ENCODE results near the gene CAMK4. TPM values are rescaled to one million over a fixed set of nuclear protein-coding genes. Genes with fewer than 3 reads are reported as not detected.

CAMK4 gene
- total and polyA plus RNA-seq, 2 experiments from 2014 or later, result 4.2 to 7.3 TPM

GRCh38 chr5:111194925-111195324 is 29.3 kb upstream of the CAMK4 start (continued):
- TF ChIP-seq ETS1 (IDR thresholded peaks at IDR 0.05) (no peak), REST (IDR thresholded peaks at IDR 0.05; ENCODE audit: unreplicated experiment) (no peak), ZNF331 (CRISPR knock-in tag; IDR thresholded peaks at IDR 0.05; ENCODE audit: low read depth) (no peak)

DNA sequence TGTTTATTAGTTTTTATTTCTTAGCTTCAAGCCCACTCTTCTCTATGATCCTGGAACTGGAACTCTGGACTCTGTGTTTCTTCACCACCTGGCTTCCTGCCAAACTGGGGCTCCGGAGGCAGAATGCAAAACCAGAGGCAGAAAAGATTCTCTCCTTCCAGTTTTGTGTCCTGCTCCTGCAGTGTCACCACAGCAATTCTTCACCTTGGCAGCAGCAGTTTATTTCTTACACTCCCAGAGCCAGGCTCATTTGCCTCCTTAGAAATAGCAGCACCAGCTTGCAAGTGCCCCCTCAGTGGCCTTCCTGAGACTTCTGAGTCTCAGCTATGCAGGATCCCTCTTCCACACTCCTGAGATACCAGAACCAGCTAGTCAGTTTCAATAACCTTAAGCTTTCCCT is 26.7 kb upstream of the CAMK4 start:
- no peak overlapping the region for H3K27ac ChIP-seq (ENCODE audit: low read depth)
- H4K20me1 ChIP-seq (replicated peaks; ENCODE audit: insufficient read depth), result no peaks in the 10 kb centered on the region
- DNase-seq (ENCODE audit: low spot score) (peak; percentile 53), ATAC-seq (peak; percentile 80)
- no peaks in the 10 kb centered on the region for H3K27me3 Mint-ChIP-seq (ENCODE audit: insufficient read depth, low read depth, poor library complexity)
- H3K9me2 ChIP-seq (ENCODE audit: insufficient read depth), result no peaks in the 10 kb centered on the region
- no peaks in the 10 kb centered on the region for H3K36me3 ChIP-seq (ENCODE audit: insufficient read depth)
- peak overlapping the region; percentile 69; the same call in 1 of the 2 replicates for H2AFZ ChIP-seq
- H3K4me1 ChIP-seq (ENCODE audit: insufficient read depth), result peaks cover 4% of the 10 kb centered on the region; the same call in 1 of the 2 replicates
- no peaks in the 10 kb centered on the region for H3K79me2 ChIP-seq (replicated peaks; ENCODE audit: insufficient read depth)
- no peak overlapping the region for H3K4me3 ChIP-seq
- TF ChIP-seq JUNB (IDR thresholded peaks at IDR 0.05; ENCODE audit: unreplicated experiment), result no peak
- no peak for TF ChIP-seq ETS1 (IDR thresholded peaks at IDR 0.05)
- TF ChIP-seq POLR2AphosphoS5 (IDR thresholded peaks at IDR 0.05; ENCODE audit: low read depth), result no peak
- TF ChIP-seq NANOG (IDR thresholded peaks at IDR 0.05; ENCODE audit: borderline replicate concordance), result no peak
- no peak for TF ChIP-seq REST (IDR thresholded peaks at IDR 0.05; ENCODE audit: unreplicated experiment)
- TF ChIP-seq ZNF331 (CRISPR knock-in tag; IDR thresholded peaks at IDR 0.05; ENCODE audit: low read depth), result no peak
- no peak for TF ChIP-seq CREB1 (CRISPR knock-in tag; IDR thresholded peaks at IDR 0.05; ENCODE audit: low read depth)
- TF ChIP-seq ZNF114 (CRISPR knock-in tag; IDR thresholded peaks at IDR 0.05), result no peak
- TF ChIP-seq STAT1 (IDR thresholded peaks at IDR 0.05; ENCODE audit: unreplicated experiment), result no peak
- TF ChIP-seq CTCF (conservative IDR thresholded peaks at IDR 0.05; ENCODE audit: low read depth in 2 of 2), result no peak
- no peaks in the 10 kb centered on the region for H3K9me3 Mint-ChIP-seq
- H3K4me1 Mint-ChIP-seq, result peaks cover 17% of the 10 kb centered on the region
- H3F3A ChIP-seq (replicated peaks; ENCODE audit: low read depth), result no peaks in the 10 kb centered on the region
- H3K4me2 ChIP-seq, result no peak overlapping the region
- H3K4me3 Mint-ChIP-seq, result no peak overlapping the region
- no peaks in the 10 kb centered on the region for H3K27me3 ChIP-seq (ENCODE audit: insufficient read depth)
- peak overlapping the region; percentile 65 for H3K27ac Mint-ChIP-seq
- no peaks in the 10 kb centered on the region for H3K36me3 Mint-ChIP-seq (ENCODE audit: low read depth)
